Left ventricle myocardium superior (tissue), 1 donor: ENCODE measurements around the gene DTX4. TPM values are rescaled to one million over a fixed set of nuclear protein-coding genes. Genes with fewer than 3 reads are reported as not detected.
A peak's percentile ranks its signal among the peaks of the same experiment; 100 is the strongest.
"Not testable (repeated sequence)": the region's sequence is repeated elsewhere in the genome, so short reads cannot be mapped to it uniquely, and the experiment has no call there.

Source experiments
- ATAC-seq: fragments of 200-7000 bp; cut with Tn5 transposase; one replicate; pipeline ENCODE4 v1.9.1; 2020; ENCODE audit warnings: mild to moderate bottlenecking, moderate library complexity
- DNase-seq: peaks from one replicate; pipeline ENCODE4 v3.0.0-alpha.2; 2020
- intact Hi-C: fragments of 100-400 bp; cut with micrococcal nuclease; formaldehyde crosslinking; loops from one replicate; pipeline ENCODE4 v1.11.0; 2022
- long read RNA-seq: library from polyadenylated mRNA; unstranded; transcript quantifications from one replicate; pipeline ENCODE4 v2.0.0, GENCODE V29; 2021
- total RNA-seq: library from RNA; stranded (reverse); fragmentation: NEBNext Ultra II Directional; extraction: Animal tissue kit (Norgen Biotek cat#: 25700); gene quantifications from one replicate; pipeline ENCODE4 v1.2.1, GENCODE V29; 2021
- donor health status: DM: no; HTN: yes; CAD: no; lungs with severe emphysema.

DTX4 gene
- 2.6 TPM for total RNA-seq
- long read RNA-seq, partial matches to known transcripts: 0 of 1 reads
- long read RNA-seq, other reads (novel, unspliced or antisense): 1 of 1 reads

DNA sequence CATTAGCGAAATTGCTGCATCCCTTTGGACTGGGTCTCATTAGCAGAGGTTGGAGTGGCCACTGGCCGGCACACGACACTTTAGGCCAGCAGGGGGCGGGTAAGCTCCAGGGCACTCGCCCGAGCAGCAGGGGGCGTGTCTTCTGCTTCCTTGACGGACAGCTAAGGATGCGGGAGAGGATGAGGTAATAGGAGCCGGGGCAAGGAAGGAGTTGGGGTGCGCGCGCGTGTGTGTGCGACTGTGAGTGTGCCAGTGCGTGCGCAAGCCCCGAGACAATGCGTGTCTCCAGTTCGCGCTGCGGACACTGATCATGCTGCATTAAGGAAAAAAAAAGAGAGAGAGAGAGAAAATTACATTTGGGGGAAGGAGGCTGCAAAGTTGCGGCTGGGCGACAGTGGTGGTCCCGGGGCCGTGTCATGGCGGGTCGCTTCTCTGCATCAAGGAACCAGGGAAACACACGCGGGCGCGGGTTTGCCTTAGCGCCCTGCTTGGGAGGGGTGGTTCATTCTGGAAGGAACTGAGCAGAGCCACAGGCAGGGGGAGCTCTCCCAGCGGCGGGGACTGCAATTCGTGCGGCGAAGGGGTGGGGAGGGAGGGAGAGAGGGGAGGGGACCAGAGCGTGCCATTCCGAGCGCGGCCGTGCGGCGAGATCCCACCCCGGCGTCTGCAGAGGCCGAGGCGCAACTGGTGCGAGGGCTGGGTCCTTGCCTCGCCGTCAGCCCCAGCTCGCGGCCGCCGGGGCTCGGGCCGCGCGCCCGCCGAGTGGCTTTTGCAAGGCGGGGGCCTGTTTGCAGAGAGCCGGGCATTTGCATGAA lies at the start of gene DTX4:
Gene DTX4, plus strand, starts transcription at position 625 of the 815 bp plus-strand sequence. CDS start 464 bp downstream, outside the sequence.
- ATAC-seq (peak; percentile 95), DNase-seq (peak; percentile 96)
- intact Hi-C loops: loop anchor here (5.0 to 10.0 kb wide), 2 partner anchors 36 to 113 kb away; no protein-coding TSS in a partner anchor

DNA sequence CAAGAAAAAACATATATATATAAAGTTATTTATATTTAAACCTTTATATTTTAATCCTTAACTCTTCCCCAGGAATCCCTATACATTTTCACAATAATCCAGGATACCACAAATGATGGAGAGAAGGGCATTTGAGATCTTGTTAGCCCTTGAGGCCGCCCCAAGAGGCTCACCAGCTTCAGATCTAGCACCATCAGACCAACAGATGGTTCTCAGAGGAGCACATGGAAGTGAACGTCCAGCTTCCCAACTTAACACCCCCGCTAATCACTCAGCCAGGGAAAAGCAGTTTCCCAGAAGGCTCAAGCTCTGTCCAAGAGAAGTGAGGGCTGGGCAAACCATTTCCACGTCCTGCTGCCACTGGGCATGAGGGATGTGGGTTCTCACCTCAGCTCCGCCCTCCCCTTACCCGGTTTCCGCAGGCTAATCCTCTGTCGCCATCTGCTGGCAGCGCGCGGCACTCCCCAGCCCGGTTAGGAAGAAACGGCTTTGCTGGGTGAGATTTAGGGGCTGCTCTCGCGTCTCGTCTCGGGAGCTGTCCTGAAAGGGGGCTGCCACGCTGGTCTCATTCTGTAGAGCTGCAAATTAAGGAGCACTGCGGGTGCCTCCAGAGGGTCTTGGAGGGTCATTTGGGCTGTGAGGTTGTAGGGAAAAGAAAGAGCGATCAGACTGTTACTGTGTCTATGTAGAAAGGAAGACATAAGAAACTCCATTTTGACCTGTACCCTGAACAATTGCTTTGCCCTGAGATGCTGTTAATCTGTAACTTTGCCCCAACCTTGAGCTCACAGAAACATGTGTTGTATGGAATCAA lies 36.1 kb upstream of the DTX4 start:
- peak; percentile 96 for ATAC-seq
- intact Hi-C loops: loop anchor here (10.0 kb wide), 1 partner anchor 71 kb away; no protein-coding TSS in a partner anchor
- peak; percentile 86 for DNase-seq

DNA sequence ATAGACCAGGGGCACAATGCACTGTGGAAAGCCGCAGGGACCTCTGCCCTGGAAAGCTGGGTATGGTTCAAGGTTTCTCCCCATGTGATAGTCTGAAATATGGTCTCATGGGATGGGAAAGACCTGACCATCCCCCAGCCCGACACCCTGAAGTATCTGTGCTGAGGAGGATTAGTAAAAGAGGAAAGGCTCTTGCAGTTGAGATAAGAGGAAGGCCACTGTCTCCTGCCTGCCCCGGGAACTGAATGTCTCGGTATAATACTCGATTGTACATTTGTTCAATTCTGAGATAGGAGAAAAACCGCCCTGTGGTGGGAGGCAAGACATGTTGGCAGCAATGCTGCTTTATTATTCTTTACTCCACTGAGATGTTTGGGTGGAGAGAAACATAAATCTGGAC lies 35.4 kb upstream of the DTX4 start:
- not testable (repeated sequence) for DNase-seq, ATAC-seq
- intact Hi-C loops: loop anchor here (10.0 kb wide), 1 partner anchor 72 kb away; no protein-coding TSS in a partner anchor

DNA sequence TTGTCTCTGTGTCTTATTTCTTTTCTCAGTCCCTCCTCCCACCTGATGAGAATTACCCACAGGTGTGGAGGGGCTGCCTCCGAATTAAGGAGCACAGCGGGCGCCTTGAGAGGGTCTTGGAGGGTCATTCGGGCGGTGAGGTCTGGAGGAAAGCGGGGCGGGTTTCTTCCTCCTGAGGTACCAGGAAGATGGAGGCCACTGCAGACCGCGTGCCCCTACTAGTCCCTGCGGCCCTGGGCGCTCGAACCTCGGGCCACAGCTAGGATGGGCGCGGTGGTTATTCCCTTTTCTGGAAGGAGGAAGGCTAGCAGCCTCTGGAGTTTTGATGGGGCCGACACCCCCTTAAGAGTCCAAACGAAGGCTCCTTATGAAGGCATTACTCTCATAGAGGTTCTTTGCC lies 34.7 kb upstream of the DTX4 start:
- intact Hi-C loops: loop anchor here (10.0 kb wide), 1 partner anchor 72 kb away; no protein-coding TSS in a partner anchor
- ATAC-seq (no peak), DNase-seq (no peak)

DNA sequence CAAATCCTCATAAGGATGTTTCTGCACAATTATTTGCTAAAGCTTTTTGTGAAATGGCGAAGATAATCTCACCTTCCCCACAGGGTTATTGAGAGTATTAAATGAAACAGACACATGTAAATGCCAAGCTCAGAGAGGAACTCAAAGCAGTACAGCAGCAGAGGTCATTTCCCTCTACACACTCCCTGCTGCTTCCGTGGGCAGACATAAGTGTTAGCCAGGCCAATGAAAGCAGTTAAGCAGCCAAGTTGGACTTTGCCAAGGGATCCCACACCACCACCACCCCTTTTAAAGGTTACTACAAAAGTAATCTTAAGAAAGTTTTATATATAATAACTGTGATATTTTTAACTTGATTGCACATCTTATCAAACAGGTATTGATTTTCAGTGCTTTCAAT lies 33.3 kb upstream of the DTX4 start:
- intact Hi-C loops: loop anchor here (10.0 kb wide), 1 partner anchor 74 kb away; no protein-coding TSS in a partner anchor
- ATAC-seq: no peak
- DNase-seq: no peak

DNA sequence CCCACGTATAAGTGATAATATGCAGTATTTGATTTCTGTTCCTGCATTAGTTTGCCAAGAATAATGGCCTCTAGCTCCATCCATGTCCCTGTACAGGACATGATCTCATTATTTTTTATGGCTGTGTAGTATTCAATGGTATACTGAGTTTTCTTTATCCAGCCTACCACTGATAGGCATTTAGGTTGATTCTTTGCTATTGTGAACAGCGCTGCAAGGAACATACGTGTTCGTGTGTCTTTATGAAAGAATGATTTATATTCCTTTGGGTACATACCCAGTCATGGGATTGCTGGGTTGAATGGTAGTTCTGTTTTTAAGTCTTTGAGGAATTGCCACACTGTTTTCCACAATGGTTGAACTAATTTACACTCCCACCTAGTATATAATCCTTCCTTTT lies 30.7 kb upstream of the DTX4 start:
- DNase-seq: no peak
- intact Hi-C loops: no loop called here
- no peak for ATAC-seq

DNA sequence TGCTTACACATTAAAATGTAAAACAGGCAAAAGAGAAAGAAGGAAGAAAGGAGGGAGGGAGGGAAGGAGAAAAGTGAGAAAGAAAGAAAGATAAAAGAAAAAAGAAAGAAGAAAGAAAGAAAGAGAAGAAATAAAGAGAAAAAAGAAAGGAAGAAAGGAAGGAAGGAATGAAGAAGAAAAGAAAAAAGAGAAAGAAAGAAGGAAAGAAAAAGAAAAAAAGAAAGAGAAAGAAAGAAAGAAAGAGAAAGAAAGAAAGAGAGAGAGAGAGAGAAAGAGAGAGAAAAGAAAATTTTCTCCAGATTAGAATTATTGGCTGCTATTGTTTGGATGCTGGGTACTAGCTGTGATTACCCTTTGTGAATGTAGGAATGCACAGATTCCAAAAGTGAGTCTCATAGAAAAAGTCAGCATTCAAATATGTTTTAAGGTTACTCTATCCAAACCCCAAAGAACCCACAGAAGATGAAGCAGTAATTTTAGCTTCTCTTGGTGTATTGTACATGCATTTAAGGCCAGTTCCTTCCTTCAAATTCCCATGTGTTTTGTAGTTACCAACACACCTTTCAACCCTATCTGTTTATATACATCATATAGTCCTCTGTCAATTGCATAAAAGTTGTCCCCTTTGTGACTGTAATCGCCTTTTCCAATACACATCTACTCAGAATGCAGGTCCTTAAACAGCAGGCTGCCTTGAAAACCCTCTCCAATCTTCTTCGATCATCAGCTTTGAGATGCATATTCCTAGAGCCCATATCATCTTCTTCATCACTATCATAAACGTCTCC lies 30.1 kb upstream of the DTX4 start:
- DNase-seq (no peak), ATAC-seq (no peak)
- intact Hi-C loops: no loop called here

DNA sequence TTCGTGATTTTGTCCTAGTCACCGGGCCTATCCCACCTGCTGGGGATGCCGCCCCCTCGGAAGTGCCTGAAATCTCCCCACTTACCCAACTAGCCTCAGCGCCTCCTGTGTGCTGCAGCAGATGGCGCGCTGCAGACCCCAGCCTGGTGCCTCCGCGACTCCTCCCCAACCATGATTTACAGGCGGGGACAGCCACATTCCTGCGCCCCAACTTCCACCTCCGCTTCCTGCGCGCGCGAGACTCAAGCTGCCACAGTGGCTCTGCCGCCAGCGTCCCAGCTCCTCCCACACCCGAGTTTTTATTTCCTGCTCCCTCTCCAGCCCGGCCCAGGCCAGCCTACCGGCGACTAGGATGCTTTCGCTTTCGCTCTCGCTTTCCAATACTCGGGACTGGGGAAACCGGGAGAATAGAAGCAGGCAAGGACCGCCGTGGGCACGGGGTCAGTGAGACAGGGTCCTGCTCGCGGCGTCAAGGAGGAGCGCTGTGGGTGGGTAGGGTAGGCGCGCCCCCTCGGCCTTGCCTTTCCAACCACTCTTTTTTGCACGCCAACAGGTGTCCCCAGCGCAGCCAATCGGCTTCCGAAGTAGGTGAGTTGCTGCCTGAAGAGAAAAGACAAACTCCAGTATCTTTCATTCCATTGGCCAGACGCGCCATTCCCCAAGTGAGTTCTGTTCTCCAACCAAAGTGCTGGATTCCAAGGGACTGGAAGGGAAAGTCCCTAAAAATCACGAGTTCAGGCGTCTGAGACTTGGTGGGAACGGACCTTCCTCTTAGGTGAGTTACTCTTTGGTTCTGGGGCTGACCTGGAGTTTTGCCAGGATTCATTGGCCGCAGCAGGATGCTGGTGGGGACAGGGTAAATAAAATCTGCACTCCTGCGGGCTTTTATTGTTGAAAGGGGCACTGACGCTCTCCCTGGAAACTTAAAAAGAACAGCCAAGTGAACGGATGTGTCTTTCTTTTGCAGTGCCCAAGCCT lies 29.1 kb upstream of the DTX4 start, which contains the start of gene FAM111A:
Gene FAM111A, plus strand, starts transcription at position 327 of the 978 bp plus-strand sequence. CDS start 6,017 bp downstream, outside the sequence.
- intact Hi-C loops: no loop called here
- DNase-seq: peak; percentile 91
- peak; percentile 96 for ATAC-seq

DNA sequence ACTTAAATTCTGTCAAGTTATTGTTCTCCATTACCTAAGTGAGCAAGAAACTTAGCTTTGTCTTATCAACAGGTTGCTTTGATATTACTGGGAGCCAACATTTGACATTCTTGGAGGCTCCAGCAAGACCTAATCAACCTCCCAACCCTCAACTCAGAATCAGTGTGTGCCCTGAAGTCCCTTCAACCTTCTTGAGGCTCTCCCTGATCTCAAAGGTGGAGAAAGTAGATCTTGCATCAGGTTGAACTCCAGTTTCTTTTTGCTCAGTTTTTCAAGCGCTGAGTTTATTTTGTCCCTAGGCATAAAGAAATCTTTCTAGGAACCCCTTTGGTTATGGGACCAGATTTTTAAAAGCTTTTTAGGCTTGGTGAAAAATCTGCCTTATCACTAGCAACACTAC lies 27.8 kb upstream of the DTX4 start:
- no peak for ATAC-seq
- intact Hi-C loops: no loop called here
- no peak for DNase-seq

DNA sequence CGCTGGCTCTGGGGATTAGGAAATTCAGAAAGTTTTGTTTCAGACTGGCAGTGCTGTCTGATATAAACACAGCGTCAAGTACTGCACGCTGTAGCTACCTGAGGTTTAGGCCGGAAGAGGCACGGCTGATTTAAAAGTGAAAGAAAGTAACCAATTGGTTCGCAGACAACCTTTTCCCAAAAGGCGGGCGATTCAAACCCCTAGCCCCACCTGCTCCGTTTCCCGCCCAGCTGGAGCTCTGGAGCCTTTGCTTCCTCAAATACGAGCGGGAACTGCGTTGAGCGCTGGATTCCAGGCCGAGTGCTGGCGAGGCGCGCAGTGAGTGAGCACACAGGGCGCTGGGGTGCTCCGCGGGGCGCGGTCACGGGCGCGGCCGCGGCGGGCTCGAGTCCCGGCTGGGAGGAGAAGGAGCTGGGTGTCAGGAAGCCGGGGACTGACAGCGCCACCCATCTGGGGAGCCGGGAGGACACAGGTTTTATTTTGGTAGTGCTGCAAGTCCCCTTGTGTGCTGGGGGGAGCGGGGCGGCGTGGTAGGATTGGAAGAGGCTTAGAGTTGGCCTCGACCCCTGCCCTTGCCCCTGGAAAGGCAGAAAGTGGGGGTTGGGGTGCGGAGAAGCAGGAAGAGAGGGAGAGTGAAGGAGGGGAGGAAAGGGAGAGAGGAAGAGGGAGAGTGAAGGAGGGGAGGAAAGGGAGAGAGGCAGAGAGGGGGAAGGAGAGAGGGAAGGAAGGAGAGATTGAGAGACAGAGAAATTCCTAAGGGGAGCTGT lies 27.2 kb upstream of the DTX4 start:
- DNase-seq: peak; percentile 77
- peak; percentile 66 for ATAC-seq
- intact Hi-C loops: no loop called here

DNA sequence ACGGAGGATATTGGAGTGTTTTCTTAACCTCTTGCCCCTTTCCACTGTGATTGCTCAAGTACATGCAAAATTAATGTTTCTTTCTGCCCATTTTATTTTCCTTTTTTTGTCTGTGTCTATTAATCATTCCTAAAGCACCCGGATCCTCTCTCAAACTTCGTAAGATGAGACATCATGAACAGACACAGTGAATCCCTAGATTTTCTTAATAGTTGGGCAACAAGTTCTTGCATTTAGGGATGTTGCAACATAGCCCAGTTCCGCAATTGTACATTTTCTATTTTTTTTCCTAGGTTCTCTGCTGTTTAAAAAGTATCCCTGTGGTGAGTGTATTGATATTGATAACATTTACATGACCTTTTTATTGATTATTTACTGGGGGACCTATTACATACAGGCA lies 26.4 kb upstream of the DTX4 start:
- intact Hi-C loops: no loop called here
- DNase-seq: no peak
- ATAC-seq: no peak

DNA sequence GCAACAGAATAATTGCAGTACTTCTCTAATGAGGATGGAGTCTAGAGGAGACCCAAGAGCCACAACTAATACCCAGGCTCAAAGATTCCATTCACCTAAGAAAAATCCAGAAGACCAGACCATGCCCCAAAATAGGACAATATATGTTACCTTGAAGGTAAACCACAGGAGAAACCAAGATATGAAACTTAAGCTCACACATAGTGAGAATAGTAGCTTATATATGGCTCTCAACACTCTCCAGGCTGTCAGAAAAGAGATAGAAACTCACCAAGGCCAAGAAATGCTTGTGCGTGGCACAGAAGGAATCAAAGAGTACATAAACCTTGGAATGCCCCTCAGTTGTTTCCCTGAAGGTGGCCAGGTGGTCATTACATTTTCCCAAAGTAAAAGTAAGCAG lies 20.2 kb upstream of the DTX4 start:
- ATAC-seq: no peak
- intact Hi-C loops: no loop called here

DNA sequence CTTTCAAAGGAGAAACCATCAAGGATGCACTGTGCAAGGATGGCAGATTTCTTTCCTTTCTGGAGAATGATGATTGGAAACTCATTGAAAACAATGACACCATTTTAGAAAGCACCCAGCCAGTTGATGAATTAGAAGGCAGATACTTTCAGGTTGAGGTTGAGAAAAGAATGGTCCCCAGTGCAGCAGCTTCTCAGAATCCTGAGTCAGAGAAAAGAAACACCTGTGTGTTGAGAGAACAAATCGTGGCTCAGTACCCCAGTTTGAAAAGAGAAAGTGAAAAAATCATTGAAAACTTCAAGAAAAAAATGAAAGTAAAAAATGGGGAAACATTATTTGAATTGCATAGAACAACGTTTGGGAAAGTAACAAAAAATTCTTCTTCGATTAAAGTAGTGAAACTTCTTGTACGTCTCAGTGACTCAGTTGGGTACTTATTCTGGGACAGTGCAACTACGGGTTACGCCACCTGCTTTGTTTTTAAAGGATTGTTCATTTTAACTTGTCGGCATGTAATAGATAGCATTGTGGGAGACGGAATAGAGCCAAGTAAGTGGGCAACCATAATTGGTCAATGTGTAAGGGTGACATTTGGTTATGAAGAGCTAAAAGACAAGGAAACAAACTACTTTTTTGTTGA lies 19.5 kb upstream of the DTX4 start:
- intact Hi-C loops: no loop called here
- DNase-seq: no peak
- no peak for ATAC-seq

More for the DNA sequence above, 20.2 kb upstream of the DTX4 start:
- DNase-seq: no peak

DNA sequence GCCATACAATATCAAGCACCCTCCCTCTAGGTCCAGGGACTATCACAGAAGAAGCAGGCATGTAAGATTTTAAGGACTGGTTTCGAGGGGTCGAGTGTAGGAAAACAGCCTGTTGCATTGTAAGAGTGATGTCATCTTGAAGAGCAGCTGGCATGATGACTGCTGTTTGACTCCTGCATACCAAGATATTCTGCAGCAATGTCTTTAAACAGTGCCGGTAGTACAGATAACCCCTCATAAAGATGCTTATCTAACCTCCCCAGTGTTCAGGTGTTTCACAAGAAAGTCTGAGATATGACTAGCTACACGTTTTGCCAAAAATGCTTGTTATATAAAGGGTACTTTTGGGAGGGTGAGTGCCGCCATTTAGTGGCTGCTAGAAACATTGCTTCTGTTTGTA lies 17.3 kb upstream of the DTX4 start:
- ATAC-seq: no peak
- intact Hi-C loops: no loop called here
- DNase-seq: no peak

DNA sequence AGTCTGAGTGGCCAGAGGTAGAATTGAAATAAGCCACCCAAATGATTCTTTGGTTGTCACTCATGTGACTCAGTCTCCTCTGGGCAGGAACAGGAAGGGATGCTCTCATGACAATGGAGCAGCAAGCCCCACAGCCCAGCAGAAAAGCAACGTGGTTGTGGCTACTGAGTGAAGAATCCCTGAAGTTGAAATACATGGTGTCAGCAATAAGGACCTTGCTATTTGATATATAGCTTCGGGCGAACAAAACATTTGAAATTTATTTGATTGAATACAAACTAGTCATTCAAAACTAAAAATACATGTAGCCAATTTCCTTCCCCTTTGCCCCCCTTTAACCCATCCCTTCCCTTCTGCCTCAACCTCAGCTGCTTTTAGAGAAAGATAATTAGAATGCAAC lies 14.5 kb upstream of the DTX4 start:
- intact Hi-C loops: no loop called here
- no peak for ATAC-seq

DNA sequence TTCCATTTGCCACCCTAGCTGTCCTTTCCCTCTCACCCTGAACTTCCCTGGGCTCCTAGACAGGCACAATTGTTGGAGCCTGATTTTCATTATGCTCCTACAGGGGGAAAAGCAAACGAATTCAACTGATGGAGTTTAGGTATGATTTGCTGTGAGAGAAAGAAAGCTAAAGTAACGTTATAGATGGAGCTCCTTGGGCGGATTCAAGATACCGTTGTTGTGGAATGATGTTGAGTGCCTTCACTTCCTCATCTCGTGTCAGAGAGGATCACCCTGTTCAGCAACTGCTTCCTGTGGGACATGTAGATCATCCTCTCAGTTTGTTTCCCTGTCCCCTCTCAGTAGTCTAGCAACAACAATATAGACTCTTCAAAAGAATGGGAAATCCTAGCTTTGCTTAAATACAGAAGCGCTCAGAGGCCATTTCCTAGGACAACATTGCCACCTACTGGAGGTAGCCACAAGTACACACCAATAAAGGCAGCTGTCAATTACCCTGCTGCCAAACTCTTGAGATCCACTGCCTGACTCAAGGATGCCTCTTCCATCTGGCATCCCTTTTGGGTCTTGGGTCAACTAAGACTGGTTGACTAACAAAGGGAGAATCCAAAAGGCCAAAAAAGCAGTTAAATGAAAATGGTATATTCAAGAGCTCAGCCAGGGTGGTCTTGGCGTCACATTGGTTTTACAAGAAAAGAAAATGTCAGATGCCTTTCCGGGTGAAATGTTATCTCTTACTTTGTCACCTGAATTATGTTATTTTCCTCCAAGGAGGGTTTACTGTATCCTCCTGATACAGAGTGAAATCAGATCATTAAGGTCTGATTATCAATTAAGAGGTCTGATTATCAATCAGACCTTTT lies 13.5 kb upstream of the DTX4 start:
- DNase-seq (no peak), ATAC-seq (peak; percentile 84)
- intact Hi-C loops: no loop called here

More for the DNA sequence above, 14.5 kb upstream of the DTX4 start:
- no peak for DNase-seq
